ENCODE results near the gene RNF11.

DNA sequence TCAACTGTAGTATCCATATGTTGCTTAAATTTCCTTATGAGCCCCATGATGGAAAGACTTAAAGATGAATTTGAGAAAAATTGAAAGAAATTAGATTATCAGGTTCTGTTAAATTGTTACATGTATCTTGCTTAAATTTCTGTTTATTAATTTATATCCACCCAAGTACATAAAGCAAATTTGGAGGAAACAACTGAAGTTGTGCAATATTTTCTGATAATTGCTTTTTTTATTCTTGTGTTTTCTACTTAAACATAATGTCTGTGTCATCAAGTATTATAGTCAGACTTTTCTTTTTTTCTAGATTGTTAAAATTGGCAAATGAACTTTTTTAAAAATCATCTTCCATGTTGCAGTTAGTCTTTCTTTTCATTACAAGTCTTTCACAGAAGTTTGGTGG lies 36.8 kb downstream of the RNF11 start:
- no peak for TF ChIP-seq EZH2 (IDR thresholded peaks at IDR 0.05; ENCODE audit: borderline replicate concordance, low read depth, low read length, poor library complexity, severe bottlenecking)
- TF ChIP-seq, protein P1, sequence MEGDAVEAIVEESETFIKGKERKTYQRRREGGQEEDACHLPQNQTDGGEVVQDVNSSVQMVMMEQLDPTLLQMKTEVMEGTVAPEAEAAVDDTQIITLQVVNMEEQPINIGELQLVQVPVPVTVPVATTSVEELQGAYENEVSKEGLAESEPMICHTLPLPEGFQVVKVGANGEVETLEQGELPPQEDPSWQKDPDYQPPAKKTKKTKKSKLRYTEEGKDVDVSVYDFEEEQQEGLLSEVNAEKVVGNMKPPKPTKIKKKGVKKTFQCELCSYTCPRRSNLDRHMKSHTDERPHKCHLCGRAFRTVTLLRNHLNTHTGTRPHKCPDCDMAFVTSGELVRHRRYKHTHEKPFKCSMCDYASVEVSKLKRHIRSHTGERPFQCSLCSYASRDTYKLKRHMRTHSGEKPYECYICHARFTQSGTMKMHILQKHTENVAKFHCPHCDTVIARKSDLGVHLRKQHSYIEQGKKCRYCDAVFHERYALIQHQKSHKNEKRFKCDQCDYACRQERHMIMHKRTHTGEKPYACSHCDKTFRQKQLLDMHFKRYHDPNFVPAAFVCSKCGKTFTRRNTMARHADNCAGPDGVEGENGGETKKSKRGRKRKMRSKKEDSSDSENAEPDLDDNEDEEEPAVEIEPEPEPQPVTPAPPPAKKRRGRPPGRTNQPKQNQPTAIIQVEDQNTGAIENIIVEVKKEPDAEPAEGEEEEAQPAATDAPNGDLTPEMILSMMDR (conservative IDR thresholded peaks at IDR 0.05; ENCODE audit: low read depth, low read length), result no peak
